SU-DHL-6 (cell line): ENCODE measurements around the gene STX10.

Experiments used
- EZH2phosphoT487 ChIP-seq: fragments of 200-600 bp; sonication (generic), shearing (Covaris generic); conservative IDR thresholded peaks from 2 replicates; pipeline ENCODE4 v1.6.1; 2018; ENCODE audit warnings: mild to moderate bottlenecking, antibody characterized with exemption, low read length, moderate library complexity, mixed read lengths
- TF ChIP-seq, protein P1 (sequence below): fragments of 200-600 bp; sonication (generic); IDR thresholded peaks from one replicate; pipeline ENCODE4 v1.5.1; 2017; ENCODE audit warnings: antibody characterized with exemption, mild to moderate bottlenecking, low read length, moderate library complexity; ENCODE audit not compliant: insufficient read depth, poor library complexity, severe bottlenecking

DNA sequence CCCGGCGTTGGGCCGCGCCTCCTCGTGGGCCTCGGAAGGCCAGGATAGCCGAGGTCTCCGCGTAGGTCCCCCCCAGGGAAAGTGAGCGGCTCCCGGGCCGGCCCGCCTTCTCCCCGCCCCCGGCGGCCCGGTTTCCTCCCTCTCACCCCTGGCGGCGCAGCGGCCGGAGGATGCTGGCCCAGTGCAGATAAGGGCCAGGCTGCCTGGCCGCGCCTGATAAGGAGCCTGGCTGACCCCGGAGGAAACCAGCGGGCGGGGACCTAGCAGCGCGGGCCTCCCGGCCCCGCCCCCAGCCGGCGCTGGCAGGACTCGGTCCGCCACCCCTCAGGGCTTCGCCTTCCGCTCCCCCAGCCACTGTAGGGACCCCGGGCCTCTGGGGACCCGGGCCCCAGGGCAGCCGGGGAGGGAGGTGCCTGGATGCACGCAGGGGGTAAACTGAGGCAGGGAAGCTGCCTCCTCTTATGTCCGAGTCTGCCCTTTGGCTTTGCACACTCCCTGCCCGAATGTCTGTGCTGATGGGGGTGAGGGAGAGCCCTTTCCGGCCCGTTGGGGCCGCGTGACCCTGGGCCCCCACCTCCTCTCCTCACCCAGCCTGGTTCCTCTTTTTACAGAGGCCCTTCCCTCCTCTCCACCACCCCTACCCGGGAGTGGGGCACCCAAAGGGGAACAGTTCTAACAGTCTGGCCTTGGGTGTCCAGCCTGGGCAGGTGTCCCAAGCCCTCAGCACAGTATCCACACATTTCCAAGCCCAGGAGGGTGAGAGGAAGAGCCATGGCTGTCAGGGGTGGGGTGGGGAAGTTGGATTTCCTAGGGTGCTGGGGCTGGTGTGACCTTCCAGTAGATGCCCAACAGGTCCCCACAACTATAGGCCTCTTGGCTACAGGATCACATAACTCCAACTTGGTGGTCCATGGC is 47.3 kb downstream of the STX10 start, which contains the start of gene LYL1:
- TF ChIP-seq, protein P1, sequence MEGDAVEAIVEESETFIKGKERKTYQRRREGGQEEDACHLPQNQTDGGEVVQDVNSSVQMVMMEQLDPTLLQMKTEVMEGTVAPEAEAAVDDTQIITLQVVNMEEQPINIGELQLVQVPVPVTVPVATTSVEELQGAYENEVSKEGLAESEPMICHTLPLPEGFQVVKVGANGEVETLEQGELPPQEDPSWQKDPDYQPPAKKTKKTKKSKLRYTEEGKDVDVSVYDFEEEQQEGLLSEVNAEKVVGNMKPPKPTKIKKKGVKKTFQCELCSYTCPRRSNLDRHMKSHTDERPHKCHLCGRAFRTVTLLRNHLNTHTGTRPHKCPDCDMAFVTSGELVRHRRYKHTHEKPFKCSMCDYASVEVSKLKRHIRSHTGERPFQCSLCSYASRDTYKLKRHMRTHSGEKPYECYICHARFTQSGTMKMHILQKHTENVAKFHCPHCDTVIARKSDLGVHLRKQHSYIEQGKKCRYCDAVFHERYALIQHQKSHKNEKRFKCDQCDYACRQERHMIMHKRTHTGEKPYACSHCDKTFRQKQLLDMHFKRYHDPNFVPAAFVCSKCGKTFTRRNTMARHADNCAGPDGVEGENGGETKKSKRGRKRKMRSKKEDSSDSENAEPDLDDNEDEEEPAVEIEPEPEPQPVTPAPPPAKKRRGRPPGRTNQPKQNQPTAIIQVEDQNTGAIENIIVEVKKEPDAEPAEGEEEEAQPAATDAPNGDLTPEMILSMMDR, result no peak
- no peak for TF ChIP-seq EZH2phosphoT487
